IPS-NIHi7 (cell line): Measurements from ENCODE around the gene GPAM.
"Not testable (repeated sequence)": the region's sequence is repeated elsewhere in the genome, so short reads cannot be mapped to it uniquely, and the experiment has no call there.

Experiments
- DNase-seq: peaks from one replicate; pipeline ENCODE4 v3.0.0; 2012; ENCODE audit warnings: mixed read lengths; ENCODE audit errors: extremely low spot score

Gene GPAM, protein sequence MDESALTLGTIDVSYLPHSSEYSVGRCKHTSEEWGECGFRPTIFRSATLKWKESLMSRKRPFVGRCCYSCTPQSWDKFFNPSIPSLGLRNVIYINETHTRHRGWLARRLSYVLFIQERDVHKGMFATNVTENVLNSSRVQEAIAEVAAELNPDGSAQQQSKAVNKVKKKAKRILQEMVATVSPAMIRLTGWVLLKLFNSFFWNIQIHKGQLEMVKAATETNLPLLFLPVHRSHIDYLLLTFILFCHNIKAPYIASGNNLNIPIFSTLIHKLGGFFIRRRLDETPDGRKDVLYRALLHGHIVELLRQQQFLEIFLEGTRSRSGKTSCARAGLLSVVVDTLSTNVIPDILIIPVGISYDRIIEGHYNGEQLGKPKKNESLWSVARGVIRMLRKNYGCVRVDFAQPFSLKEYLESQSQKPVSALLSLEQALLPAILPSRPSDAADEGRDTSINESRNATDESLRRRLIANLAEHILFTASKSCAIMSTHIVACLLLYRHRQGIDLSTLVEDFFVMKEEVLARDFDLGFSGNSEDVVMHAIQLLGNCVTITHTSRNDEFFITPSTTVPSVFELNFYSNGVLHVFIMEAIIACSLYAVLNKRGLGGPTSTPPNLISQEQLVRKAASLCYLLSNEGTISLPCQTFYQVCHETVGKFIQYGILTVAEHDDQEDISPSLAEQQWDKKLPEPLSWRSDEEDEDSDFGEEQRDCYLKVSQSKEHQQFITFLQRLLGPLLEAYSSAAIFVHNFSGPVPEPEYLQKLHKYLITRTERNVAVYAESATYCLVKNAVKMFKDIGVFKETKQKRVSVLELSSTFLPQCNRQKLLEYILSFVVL

DNA sequence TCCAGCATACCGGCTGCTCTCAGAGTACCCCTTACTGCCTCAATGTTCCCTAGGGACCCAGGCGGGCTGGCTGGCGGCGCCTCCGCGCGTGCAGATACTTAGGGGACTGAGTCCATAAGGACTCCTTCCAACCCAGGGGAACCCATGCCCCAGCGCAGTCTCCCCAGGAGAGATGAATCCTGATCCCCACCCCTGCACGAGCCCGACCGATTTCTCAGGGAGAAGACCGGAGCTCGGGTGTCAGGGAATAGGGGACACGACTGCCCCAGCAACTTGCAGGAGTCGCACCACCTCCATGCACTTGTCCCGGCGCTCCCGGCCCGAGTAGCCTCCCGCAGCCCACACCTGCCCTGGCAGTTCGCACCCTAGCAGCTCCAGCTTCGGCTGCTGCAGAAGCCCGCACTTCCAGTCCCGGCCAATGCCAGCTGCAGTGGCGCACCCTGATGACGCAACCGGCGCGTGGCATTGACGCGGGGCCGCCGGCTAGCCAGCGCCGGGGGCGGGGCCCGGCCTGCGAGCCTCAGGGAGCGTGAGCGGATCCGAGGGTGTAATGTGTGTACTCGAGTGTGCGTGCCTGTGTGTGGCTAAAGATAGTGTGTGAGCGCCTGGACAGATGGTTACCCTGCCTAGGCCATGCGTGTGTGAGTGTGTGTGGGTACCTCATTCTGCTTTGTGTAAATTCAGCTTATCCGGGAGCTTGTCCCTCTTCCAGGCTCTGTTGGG, at the start of gene GPAM:
TSS of gene GPAM (minus strand) at position 437 of the 723 bp plus-strand sequence. CDS start 1,981 bp downstream, outside the sequence.
- DNase-seq = peak; percentile 96

- DNase-seq = no peak
Observed at GRCh38 chr10:112232670-112233069, 49.1 kb upstream of the GPAM start.

- no peak for DNase-seq
Observed at GRCh38 chr10:112231602-112232400, 48.2 kb upstream of the GPAM start.

- no peak for DNase-seq
Observed at GRCh38 chr10:112230325-112230988, 46.9 kb upstream of the GPAM start.

DNA sequence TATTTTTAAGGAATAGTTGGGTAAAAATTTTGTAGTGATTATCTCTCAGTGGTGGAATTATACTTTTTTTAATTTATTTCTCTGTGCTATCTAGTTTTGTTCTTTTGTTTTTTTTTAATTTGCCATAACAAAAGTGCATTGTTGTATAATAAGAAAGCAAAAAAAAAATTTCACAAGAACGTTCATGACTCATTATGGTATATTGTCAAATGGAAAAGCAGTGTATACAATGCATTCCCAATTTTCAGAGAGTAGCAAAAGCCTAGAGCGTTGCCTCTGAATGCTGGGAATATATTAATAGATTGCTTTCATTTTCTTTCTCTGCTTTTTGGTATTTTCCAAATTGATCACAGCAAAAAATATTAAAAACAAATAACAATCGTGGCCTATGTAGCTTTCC, 46.3 kb upstream of the GPAM start:
- DNase-seq = no peak

- DNase-seq = no peak
Observed at GRCh38 chr10:112229096-112229495, 45.5 kb upstream of the GPAM start.

- not testable (repeated sequence) for DNase-seq
Observed at GRCh38 chr10:112228366-112229088, 45.0 kb upstream of the GPAM start.

- DNase-seq = no peak
Observed at GRCh38 chr10:112227331-112227987, 43.9 kb upstream of the GPAM start.

GRCh38 chr10:112226439-112227248, 43.1 kb upstream of the GPAM start:
- DNase-seq = no peak

GRCh38 chr10:112225771-112226438, 42.3 kb upstream of the GPAM start:
- no peak for DNase-seq

DNA sequence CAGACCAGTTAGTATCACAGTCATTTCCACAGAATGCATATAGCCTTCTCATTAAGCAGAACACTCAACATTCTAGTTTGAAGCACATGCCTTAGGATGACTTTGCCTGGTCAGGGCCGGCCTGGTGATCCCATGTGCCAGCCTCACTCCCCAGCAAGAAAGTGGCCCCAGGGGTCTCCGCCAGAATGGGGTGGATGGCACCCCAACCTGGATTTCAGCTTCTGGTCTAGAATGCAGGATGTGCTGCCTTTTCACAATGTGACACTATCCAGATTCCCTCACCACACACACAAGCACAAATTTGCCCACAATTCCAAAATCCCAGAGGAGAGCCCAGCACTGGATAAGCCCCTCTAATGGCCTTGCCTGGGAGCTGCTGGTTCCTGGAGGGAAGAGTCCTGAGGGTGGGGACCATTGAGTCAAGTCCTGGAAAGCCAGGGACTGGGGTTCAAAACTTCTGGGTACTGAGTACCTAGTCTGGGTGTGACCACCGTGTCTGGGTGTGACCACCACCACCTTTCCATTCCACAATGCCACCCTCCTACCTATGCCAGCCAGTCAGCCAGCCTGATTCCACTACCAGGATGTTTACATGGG, 41.5 kb upstream of the GPAM start:
- no peak for DNase-seq

DNA sequence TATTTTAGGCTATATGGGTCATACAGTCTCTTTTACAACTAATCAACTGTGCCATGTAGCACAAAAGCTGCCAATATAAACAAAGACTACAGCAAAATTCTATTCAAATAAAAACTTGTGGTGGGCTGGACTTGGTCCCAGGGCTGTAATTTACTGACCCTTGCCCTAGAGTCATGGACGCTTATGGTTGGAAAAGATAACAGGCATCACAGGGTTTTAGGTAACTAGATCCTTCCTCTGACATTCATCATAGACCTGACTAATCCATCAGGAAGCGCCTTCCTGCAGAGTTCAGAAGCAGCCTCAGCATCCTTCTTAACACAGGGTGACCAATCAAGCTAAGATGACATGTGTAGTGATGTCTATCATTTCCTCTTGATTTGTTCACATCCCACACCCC, 40.2 kb upstream of the GPAM start:
- DNase-seq = no peak

DNA sequence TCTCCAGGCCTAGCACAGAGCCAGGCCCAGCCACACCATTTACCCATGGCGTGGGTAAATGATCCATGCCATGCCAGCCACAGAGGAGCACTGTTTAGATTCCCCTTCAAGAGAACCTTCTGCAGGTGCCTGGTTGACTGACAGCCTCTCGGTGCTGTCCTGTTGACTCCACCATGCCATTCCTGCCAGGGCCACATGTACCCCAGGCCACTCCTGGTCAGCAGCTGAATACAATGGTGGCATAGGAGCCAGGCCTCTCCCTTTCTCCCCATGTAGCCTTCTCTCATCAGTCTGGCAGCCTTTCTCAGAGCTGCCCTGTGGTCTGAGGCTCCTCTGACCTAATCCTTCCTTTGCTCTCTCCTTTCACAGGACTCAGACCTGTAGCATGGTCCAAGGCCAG, 39.2 kb upstream of the GPAM start:
- DNase-seq = no peak

GRCh38 chr10:112221545-112221944, 38.0 kb upstream of the GPAM start:
- no peak for DNase-seq

DNA sequence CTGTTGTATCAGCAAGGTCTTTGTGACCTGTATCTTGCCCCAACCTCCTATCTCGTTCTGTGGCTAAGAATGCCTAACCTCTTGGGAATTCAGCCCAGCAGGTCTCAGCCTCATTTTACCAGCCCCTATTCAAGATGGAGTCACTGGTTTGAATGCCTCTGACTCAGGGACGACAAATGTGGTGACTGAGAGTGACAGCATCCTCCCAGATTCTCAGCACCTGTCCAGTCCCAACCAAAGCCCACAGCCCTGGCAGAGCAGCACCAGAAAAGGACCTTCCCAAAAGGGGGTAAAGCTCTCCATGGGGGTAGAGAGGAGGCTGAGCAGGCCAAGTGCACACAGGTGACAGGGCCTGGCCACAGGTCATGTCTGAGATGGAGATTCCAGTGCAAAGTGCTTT, 35.4 kb upstream of the GPAM start:
- no peak for DNase-seq

GRCh38 chr10:112218036-112218390, 34.4 kb upstream of the GPAM start:
- DNase-seq = no peak

DNA sequence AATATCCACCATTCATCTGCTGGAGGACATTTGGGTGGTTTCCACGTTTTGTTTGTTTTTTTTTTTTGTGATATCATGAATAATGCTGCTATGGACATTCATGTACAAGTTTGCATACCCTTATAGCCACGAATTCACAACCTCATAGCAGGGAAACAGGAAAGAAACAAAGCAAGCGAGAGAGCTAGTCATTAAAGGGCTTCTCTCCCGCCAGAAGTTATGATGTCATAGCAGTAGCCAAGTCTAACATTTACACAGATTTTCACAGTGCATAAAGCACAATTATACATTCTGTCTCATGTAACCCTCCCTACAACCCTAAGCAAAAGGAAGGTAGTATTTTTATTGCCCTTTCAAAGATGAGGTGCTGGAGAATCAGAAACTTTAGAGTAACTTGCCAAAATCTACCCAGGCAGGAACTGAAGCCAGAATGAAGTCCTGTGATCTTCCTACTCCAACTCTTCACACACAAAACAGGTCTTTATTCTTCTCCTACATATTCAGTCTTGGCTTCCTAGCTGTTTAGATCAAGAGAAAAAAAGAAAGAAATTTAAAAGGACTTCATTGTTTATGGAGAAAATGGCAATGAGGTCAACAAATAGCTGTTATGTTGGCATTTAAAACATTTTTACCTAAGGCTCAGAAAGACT, 33.9 kb upstream of the GPAM start:
- no peak for DNase-seq
